Measurements from ENCODE around the gene VASH1. TPM values are rescaled to one million over a fixed set of nuclear protein-coding genes. Genes with fewer than 3 reads are reported as not detected.

The VASH1 gene
- total RNA-seq, 1 experiment from 2014 or later, result 1.0 TPM

DNA sequence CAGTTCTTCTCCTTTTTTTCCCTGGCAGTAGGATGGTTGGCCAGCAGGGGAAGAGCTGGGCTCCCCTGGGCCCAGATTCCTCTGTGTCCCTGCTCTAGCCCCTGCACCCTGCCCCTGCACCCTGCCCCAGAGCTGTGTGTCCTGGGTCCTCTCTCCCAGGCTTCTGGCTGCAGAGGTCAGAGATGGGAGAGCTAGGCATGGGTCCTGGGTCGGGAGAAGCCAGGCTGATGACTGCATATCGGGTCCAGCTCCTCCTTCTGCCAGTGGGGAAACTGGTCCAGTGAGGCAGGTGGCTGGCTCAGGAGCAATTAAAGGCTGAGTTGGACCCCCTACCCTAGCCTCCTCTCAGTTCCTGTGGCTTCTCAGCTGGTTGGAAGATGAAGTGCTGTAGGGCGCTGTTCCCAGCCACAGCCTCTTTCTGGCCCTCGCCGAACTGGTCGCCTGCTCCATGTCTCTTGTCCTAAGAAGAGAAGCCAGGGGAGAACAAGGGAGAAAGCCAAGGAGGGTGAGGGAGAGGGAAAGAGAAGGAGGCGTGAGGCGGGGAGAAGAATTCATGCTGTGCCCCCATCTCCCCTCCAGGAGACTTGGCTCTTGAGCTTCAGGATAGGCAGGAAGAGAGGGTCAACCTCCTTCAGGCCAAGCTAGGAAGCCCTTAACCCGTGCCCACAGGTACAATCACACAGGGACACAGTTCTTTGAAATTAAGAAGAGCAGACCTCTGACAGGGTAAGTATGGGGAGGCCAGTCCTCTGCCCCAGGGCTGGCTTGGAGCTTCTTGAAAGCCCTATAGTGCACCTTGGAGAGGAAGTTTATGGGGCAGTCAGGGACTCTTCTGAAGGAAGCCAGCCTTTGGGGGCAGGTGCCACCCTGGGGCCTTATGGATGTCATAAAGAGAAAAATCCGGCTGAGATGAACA lies 9.5 kb downstream of the VASH1 start:
- no peak for DNase-seq (ENCODE audit: extremely low read depth, low read depth)

DNA sequence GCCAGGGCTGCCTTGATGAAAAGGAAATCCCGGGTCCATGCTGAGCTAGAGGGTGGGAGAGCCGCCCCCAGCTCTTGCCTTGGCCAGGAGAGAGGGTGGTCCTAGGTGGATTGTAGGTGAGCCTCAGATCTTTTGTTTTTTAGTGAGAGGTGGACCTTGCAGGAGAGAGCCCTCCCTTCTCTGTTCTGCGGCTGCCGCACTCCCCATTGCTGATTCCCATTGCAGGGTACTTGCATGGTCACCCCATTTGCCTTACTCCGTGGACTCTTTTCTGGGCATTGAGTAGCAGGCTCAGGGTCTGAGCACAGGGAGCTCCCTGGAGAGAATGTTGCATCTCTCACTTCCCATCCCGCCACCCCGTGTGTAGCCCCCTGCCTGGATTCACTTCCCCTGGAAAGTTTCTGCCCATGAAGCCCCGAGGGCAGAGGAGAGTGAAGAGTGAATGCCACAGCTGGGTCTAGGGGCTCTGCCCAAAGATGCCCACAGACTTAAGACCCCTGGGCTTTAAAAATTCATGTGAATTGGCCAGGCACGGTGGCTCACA lies 10.2 kb downstream of the VASH1 start:
- no peak for DNase-seq (ENCODE audit: extremely low read depth, low read depth)

DNA sequence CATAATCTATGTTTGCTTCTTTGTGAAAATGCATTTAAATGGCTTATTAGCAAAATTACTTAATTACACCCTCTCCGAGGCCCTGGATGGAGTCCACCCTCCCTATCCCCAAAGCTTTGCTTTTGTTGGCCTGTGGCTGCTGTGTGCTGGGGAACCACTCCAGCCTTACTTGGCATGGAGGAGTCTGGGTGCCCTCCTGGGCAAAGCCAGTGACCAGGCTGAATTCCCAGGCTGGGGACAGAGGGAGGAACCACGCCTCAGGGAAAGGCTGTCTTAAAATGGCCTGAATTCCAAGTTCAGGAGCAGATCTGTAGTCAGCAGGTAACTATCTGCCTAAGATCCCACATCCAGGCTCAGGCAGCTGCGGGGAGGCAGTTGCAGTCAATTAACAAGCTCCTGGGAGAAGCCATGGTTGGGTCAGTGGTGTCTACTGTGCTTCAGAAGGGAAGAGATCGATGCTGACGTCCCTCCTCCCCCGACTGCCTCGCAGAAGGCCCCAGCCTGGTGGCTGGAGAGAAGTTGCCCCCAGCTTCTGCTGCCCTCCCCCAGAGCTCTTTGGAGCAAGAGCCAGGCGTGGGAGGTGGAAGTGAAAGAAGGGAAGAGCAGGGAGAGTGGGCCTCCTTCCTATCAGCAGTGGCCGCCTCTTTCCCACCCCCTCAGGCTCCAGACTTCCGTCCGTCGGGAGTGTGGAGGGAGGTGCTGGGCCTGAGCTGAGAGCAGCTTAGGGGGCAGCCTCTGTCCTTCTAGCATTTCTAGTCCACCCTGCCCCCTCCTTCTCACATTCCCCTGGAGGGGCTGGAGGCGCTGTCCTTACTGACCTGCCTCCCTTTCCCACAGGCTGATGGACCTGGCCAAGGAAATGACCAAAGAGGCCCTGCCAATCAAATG lies 11.3 kb downstream of the VASH1 start:
- no peak for DNase-seq (ENCODE audit: extremely low read depth, low read depth)

DNA sequence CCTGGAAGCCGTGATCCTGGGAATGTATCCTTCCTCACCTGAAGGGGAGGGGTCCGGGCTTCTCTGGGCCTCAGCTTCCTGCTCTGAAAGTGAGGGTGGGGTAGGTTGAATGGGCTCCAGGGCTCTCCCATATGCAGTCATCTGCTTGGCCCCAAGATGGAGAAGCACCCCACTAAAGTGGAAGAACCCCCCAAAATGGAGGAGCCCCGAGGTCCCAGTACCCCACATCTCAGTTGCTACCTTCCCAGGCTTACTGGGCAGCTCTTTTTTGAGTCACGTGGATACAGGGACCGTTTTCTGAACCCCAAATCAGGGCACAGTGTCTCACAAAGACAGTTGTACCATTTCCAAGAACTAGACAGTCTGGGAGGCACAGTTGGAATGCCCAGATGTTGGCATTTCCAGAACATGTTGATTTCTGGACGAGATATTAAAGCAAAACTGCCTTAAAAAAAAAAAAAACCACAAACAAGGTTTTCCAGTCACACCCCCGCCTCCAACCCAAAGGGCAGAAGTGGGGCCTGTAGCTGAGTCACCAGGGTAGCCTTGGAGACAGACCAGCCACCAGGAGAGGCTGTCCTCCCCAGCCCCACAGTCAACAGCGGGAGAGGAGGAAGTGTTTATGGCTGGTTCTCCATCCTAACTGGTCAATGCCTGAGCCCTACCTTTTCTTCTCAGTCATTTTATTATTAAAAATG lies 12.1 kb downstream of the VASH1 start:
- no peak for DNase-seq (ENCODE audit: extremely low read depth, low read depth)

DNA sequence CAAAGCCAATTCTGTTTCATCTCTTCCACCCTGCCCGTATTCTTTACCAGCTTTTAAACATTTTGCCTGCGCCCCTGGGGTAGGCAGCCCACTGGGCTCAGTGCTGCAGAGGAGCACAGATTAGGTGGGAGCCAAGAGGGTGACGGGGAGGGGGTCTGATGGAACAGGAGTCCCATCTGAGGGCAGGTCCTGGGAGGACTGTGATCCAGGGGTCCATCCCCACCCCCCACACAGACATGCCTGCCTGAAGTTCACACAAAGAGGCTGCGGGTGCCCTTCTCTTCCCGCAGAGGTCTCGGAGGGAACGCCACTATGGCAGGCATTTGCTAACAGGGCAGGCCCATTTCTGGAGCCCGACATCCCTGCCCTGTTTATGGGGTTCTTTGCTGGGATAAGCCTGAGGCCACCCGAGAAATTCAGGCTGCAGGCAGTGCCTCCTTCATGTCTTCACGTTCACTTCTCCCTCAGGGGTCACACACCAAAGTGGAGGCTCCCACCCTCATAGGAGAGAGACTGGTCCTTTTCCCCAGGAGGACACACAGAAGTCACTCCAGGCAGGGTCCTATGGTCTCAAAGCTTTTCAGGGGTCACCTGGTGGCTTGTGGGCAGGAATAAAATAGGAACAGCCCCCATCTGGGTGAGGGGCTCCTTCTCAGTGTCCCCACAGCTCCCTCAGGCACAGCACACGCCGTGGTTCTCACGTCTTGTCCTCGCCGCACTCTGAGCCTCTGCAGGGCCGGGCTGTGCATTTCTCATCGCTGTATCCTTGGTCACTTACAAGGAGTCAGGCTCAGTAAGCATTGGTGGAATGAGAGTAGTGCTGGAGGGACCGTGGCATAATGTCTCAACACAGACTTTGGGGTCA lies 12.9 kb downstream of the VASH1 start:
- no peak for DNase-seq (ENCODE audit: extremely low read depth, low read depth)

DNA sequence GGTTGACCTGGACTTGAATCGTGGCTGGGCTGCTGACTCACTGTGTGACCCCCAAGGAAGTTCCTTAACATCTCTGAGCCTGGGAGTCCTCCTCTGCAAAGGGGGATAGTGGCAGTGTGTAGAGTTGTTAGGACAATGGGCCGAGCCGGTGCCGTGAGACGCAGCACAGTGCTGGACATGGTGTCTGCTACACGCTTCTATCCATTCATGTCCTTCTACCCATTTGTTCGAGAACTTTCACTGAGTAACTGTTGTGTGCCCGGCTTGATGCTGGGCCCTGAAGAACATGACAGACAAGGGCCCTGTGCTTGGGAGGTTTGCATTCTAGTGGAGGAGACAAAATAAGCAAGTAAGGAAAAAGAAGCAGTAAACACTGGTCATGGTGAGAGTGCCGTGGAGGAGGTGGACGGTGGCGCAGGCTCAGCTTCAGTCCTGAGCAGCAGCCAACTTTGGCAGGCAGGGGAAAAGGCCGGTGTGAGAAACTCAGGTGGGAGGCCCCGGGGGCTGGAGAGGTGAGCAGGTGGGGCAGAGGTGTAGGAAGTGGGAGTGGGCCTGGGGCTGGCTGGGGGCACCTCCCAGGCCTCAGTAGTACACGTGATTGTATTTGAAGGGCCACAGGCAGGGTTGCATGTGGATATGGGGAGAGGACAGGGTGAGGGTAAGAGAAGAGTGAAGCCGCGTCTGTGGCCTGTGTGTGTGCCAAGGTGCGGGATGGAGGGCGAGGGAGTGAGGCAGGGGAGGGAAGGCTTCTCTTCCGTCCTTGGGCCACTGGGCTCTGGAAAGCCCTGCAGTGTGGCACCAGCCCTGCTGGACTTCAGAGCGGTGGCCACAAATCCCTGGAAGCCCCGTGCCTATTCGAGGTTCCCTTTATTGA lies 13.8 kb downstream of the VASH1 start:
- DNase-seq (ENCODE audit: extremely low read depth, low read depth), result no peak

DNA sequence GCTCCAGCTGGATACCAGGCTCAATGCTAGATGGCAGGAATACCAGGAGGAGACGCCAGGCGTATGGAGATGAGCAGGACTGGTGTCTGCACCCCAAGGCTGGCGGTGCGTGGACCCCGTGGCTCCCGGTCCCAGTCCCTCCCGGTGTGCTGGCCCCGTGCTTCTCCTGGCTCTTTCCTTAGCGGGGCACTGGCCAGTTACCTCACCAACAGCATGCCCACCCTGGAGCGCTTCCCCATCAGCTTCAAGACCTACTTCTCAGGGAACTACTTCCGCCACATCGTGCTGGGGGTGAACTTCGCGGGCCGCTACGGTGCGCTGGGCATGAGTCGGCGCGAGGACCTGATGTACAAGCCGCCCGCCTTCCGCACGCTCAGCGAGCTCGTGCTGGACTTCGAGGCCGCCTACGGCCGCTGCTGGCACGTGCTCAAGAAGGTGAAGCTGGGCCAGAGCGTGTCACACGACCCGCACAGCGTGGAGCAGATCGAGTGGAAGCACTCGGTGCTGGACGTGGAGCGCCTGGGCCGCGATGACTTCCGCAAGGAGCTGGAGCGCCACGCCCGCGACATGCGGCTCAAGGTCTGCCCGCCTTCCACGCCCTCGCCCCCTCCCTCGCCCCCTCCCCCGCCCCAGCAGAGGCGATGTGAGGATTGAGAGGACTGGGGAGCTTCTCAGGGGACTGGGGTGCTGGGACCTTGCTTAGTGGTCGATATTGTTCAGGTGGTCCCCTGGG lies 14.6 kb downstream of the VASH1 start:
- no peak for DNase-seq (ENCODE audit: extremely low read depth, low read depth)

DNA sequence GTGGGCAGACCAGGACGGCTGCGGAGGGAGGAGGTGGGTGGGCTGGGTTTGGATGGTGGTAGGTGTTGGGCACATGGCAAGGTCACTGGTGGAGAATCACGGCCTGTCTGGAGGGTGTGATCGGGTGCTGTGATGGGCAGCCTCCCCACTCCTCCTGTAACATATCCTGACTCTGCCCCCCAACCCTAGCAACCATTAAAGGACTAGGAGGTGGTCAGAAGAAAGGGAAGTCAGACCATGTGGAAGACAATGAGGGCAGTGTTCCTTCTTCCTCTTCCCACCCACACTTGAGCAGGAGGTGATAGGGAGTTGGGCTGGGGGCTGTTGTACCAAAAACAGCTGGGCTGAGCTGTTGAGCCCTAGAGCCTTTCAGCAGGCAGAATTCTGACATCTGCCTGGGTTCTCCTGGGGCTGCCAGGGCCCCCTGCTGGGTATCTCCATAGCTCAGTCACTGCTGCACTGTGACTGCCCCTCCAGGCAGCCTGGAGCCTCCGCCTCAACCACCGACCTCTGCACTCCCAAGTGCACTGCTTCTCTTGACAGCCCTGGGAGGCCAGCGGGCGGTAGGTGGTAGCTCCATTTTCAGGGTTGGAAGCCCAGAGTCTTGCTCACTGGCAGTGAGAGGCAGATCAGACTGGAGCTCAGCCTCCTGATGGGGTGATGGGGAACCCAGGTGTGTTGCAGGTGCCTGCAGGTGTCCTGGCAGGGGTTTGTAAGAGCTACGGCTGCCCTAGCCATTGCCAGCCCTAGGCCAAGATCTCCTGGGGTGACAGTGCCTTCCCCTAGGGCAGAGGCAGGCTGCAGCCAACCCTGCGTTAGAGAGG lies 15.4 kb downstream of the VASH1 start:
- DNase-seq (ENCODE audit: extremely low read depth, low read depth), result no peak

DNA sequence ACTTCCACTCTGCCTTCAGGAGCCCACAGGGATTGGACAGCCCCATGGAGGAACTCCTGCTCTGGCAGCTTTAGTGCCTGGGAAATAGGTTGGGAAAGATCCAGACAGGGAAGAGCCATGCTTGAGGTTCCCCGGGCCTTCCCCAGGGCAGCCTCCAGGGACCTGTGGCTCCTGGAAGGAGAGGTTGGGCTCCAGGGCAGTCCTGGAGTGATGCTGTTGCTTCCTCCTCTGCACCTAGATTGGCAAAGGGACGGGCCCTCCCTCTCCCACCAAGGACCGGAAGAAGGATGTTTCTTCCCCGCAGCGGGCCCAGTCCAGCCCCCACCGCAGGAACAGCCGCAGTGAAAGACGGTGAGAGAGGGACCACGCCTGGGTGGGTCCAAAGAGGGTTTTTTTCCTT lies 16.5 kb downstream of the VASH1 start:
- no peak for DNase-seq (ENCODE audit: extremely low read depth, low read depth)

DNA sequence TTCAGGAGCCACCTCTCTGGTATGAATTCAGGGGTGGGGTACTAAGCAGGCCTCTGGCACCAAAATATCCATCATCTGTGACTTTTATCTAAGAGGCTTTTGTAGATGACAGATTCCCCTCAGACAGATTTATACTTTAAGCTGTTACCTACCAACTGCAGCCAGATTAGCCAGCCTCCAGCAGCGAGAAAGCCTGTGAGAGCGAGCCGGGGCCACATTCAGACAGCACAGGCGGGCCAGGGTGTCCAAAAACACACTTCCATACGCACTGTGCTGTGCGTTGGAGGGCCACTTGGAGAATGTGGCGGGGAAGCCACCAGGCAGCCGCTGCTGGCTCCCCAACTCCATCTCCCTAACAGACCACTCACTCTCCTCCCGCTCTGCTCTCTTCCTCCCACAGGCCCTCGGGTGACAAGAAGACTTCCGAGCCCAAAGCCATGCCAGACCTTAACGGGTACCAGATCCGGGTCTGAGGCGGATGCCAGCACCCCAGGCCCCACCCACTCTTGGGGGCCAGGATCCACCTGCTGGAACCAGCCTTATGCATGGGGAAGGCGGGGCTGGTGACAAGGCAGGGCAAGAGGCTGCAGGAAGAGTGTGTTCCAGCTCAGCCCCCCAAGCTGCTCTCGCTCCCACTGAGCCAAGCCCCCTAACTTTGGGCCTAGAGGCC lies 17.4 kb downstream of the VASH1 start:
- no peak for DNase-seq (ENCODE audit: extremely low read depth, low read depth)

DNA sequence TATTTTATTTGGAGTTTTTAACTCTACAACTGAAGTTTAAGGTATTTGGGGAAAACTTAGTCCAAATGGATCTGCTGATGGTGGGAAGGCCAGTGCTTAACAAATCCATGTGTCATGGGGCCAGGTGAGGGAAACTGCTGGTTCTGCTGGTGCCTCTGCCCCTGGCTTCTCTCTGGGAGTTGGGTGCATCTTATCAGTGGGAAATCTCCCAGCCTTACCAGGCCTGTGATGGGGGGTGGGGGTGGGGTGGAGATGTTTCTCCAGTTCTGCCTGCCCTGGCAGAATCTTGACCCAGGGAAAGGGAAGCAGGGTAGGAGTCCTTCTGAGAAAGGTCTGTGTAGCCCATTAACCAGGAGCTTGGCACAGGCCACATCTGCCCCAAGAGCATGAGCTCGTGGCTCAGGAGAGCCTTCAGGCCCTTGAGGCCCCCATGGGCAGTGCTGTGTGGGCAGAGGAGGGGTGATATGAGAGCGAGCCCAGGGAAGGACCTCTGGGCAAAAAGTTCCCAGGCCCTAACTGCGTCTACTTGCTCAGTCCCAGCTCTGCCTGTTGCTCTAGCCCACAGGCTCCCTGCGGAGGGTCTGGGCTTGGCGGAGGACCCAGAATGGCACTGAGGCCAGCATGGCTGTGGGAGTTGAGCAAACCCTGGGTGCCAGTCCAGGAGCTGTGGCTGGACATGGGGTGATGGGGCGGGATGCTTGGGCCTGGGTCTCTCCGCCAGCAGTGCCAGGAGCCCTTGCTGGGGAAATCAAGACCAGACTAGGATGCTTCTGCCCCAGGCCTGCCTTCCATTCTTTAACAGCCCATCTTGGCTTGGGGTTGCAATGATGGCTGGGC lies 18.2 kb downstream of the VASH1 start:
- DNase-seq (ENCODE audit: extremely low read depth, low read depth), result no peak

DNA sequence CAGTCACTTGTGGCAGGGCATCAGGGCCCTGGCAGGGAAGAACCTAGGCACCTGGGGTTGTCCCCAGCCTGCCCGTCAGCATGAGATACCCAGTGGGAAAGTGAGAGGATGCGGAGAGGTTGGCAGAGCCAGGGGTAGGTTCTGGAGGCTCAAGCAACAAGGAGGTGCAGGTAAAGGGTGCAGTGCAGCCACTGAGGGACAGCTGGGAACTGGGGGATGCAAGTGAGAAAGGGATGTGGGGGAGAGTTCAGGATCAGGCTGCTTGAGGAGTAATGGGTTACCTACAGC lies 18.7 kb downstream of the VASH1 start:
- DNase-seq (ENCODE audit: extremely low read depth, low read depth), result no peak

DNA sequence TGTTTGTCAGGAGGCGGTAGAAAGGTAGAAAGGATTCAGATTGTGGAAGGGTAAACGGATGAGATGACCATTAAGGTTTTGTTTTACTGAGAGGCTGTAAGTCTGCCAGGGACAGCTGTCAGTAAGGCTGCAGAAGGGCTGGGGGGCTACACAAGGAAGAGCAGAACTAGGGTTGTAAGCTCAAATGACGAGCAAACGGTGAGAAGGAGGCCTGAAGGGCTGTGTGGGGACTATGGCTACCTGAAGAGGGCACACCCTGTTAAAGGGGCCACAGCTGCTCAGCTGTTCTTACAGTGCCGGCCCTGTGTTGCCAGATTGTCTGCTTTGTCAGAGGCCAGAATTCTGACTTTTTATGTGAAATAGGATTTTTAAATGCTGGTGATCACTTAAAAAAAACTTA lies 19.1 kb downstream of the VASH1 start:
- no peak for DNase-seq (ENCODE audit: extremely low read depth, low read depth)

DNA sequence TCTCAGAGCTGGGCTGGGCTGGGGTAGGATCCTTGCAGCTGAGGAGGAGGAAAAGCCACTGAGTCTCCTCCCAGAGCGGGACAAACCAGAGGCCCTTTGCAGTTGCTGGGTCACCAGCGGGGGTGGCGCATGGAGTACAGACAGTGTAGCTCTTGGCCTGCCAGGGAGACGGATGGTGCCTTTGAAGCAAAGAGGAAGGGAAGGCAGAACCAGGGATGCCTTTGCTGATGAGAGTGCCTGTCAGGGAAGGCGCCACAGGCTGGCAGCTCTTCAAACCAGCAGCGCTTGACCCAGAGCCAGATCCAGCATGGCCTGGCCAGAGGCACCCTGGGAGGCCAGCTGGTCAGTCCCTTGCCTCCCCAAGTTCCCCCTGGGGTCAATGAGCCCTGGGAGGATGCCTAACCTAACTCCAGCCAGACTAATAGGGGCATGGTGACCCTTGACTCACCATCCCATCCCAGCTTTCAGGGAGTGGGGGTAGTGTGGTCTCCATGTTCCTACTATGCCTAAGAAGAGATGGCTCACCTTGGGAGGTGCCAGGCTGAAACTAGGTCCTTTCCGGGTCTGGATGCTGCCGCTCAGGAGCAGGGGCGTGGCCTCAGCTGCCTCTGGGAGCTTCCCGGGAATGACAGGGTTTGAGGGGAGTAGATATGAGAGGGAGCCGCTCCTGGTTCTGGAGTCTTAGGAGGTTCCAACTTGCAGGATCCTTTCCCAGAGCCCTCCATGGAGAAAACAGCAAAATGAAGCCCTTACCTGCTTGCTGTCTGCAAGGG lies 19.8 kb downstream of the VASH1 start:
- DNase-seq (ENCODE audit: extremely low read depth, low read depth), result no peak

DNA sequence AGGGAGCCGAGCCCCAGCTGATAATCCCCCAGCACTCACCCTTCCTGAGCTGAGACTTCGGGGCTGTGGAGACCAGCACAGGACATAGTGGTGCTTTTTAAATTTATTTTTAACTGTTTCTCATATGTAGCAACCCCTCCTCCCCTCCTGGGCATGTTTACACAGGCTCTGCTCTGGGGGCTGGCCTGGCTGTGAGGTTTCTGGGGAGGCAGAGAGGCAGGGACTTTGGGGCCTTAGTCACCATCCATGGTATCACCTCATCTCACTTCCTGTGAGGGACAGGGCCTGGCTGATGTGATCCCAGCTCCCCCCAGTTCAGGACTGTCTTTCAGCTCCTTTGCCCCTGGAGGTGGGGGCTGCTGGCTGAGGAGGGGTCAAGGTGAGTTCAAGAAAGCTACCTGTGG lies 20.4 kb downstream of the VASH1 start:
- no peak for DNase-seq (ENCODE audit: extremely low read depth, low read depth)
